ENCODE results near the gene ENC1.

Gene ENC1

GRCh38 chr5:74660140-74660539 lies 19.6 kb upstream of the ENC1 start:
- Histone ChIP-seq H3K4me2 (ENCODE audit: low read length) (no peak overlapping the region), H3K9ac (ENCODE audit: low read length) (no peak overlapping the region), H3K27ac (ENCODE audit: low read depth, low read length, poor library complexity, severe bottlenecking) (no peak overlapping the region), H3F3A (ENCODE audit: insufficient read depth, low read length) (no peaks in the 10 kb centered on the region), H3K79me2 (ENCODE audit: insufficient read depth, low read length) (no peaks in the 10 kb centered on the region), H3K4me3 (ENCODE audit: low read depth, low read length, poor library complexity, severe bottlenecking) (no peak overlapping the region), H4K20me1 (ENCODE audit: insufficient read depth, low read length) (no peaks in the 10 kb centered on the region), H3K27me3 (ENCODE audit: insufficient read depth, low read length) (no peaks in the 10 kb centered on the region), H3K4me1 (ENCODE audit: insufficient read depth, low read length, severe bottlenecking) (no peaks in the 10 kb centered on the region), H2AFZ (ENCODE audit: low read length) (no peak overlapping the region), H3K9me3 (ENCODE audit: low read length) (no peaks in the 10 kb centered on the region), H3K9me2 (ENCODE audit: low read depth, low read length) (no peaks in the 10 kb centered on the region), H3K36me3 (ENCODE audit: insufficient read depth, low read length) (no peaks in the 10 kb centered on the region)
- no peak for TF ChIP-seq CTCF (IDR thresholded peaks at IDR 0.05; ENCODE audit: low read length)
- TF ChIP-seq EZH2 (IDR thresholded peaks at IDR 0.05; ENCODE audit: borderline replicate concordance, low read length): no peak

- Histone ChIP-seq H3K36me3 (ENCODE audit: insufficient read depth, low read length) (no peaks in the 10 kb centered on the region), H3K4me1 (ENCODE audit: insufficient read depth, low read length, severe bottlenecking) (no peaks in the 10 kb centered on the region), H3K27ac (ENCODE audit: low read depth, low read length, poor library complexity, severe bottlenecking) (no peak overlapping the region)
Observed at GRCh38 chr5:74659172-74659571, 18.6 kb upstream of the ENC1 start.

GRCh38 chr5:74657165-74657564 lies 16.6 kb upstream of the ENC1 start:
- H4K20me1 ChIP-seq (ENCODE audit: insufficient read depth, low read length): no peaks in the 10 kb centered on the region
- H3K4me2 ChIP-seq (ENCODE audit: low read length): no peak overlapping the region
- no peaks in the 10 kb centered on the region for H3K9me3 ChIP-seq (ENCODE audit: low read length)
- no peaks in the 10 kb centered on the region for H3K36me3 ChIP-seq (ENCODE audit: insufficient read depth, low read length)
- TF ChIP-seq CTCF (IDR thresholded peaks at IDR 0.05; ENCODE audit: low read length): no peak
- no peak for TF ChIP-seq EZH2 (IDR thresholded peaks at IDR 0.05; ENCODE audit: borderline replicate concordance, low read length)
- H3K79me2 ChIP-seq (ENCODE audit: insufficient read depth, low read length): no peaks in the 10 kb centered on the region
- no peaks in the 10 kb centered on the region for H3K9me2 ChIP-seq (ENCODE audit: low read depth, low read length)
- H3F3A ChIP-seq (ENCODE audit: insufficient read depth, low read length): no peaks in the 10 kb centered on the region
- no peak overlapping the region for H3K9ac ChIP-seq (ENCODE audit: low read length)
- no peaks in the 10 kb centered on the region for H3K27me3 ChIP-seq (ENCODE audit: insufficient read depth, low read length)
- no peak overlapping the region for H2AFZ ChIP-seq (ENCODE audit: low read length)
- no peak overlapping the region for H3K4me3 ChIP-seq (ENCODE audit: low read depth, low read length, poor library complexity, severe bottlenecking)
- no peak overlapping the region for H3K27ac ChIP-seq (ENCODE audit: low read depth, low read length, poor library complexity, severe bottlenecking)
- H3K4me1 ChIP-seq (ENCODE audit: insufficient read depth, low read length, severe bottlenecking): no peaks in the 10 kb centered on the region

More at GRCh38 chr5:74659172-74659571, 18.6 kb upstream of the ENC1 start:
- no peaks in the 10 kb centered on the region for H3K9me3 ChIP-seq (ENCODE audit: low read length)
- no peaks in the 10 kb centered on the region for H3F3A ChIP-seq (ENCODE audit: insufficient read depth, low read length)
- H3K4me2 ChIP-seq (ENCODE audit: low read length): no peak overlapping the region
- H3K9me2 ChIP-seq (ENCODE audit: low read depth, low read length): no peaks in the 10 kb centered on the region
- no peaks in the 10 kb centered on the region for H3K27me3 ChIP-seq (ENCODE audit: insufficient read depth, low read length)
- no peak overlapping the region for H2AFZ ChIP-seq (ENCODE audit: low read length)
- TF ChIP-seq EZH2 (IDR thresholded peaks at IDR 0.05; ENCODE audit: borderline replicate concordance, low read length) (no peak), CTCF (IDR thresholded peaks at IDR 0.05; ENCODE audit: low read length) (no peak)
- no peak overlapping the region for H3K4me3 ChIP-seq (ENCODE audit: low read depth, low read length, poor library complexity, severe bottlenecking)
- no peaks in the 10 kb centered on the region for H4K20me1 ChIP-seq (ENCODE audit: insufficient read depth, low read length)
- no peak overlapping the region for H3K9ac ChIP-seq (ENCODE audit: low read length)
- H3K79me2 ChIP-seq (ENCODE audit: insufficient read depth, low read length): no peaks in the 10 kb centered on the region
